GM21619 (cell line): ENCODE measurements around the gene PAM.

Experiments used
- ATAC-seq: cut with Tn5 transposase; IDR thresholded peaks from one replicate; pipeline ENCODE4 v1.9.1; 2021; ENCODE audit not compliant: unreplicated experiment

Gene PAM

DNA sequence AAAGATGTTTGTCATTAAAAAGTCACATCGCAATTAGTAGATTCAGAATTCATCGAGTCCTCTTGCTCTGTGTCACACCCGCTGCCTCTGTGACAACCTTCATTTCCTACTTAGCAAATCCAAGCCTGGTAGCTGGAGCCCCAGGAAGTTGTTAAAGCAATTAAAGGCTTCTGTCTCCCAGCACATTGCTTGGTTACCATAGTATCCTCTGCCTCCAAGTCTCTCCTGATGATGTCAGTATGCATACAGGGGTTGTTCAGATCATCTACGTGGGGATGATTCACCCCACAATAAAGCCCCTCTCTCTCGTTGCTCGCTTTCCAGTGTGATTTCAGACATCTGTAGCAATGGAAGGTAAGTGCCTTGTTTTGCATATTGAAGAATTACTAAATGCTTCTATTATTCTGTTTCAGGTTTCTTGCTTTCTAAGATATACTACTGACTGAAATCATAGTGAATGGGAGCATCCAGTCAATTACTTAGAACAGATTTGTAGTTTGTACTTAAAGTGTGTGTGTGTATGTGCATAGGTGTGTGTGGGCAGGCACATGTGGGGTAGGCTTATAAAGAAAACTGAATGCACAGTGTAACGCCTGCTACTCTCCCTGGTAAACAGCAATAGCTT lies 52.9 kb downstream of the PAM start:
- no peak for ATAC-seq

DNA sequence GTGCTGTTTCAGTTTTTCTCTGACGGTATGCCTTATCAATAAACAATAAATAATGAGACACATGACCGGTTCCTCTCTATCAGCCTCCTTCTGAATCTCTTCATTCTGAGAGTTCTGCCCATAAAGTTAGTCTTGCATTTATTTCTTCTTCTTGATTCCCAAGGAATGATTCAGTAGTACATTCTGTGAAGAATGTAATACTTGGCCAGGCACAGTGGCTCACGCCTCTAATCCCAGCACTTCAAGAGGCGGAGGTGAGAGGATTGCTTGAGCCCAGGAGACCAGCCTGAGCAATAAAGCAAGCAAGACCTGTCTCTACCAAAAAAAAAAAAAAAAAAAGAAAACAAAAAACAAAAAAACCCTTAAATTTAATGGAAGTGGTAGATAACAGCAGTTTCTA lies 53.9 kb downstream of the PAM start:
- ATAC-seq = no peak

DNA sequence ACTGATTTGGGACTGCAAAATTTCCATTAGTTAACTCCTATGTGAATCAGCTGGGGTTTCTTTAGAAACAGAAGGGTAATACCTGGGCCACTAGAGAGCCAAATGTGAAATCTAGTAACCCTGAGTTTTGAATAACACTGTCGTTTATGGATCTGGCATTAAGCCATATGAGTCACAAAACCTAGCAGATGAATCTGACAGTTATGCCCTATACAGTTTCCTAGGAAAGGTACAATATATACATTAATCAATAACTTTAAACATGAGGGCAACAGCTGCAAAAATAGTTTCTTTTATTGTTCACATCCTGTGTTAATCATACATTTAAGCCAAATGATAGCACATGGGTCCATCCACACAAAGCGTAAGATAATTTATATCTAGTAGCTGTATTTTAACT lies 56.9 kb downstream of the PAM start:
- ATAC-seq = peak; percentile 67

DNA sequence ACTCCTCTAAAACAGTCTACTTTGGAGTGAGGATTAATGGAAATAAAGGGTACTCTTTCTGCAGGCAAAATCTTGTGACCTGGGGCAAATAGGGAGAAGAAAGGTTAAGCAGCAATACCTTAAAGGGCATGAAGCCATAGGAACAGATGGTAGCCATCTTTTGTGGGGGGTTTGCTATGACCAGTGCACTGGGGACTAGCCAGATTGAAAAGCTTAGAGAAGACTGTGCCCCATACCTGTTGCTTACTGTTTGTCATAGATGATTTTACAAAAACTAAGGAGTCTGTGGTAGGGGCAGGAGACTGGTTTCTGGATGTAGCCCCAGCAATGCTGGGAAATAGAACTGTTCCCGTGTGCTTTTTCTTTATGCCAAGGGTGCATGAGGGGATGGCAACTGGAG lies 58.6 kb downstream of the PAM start:
- ATAC-seq = no peak

DNA sequence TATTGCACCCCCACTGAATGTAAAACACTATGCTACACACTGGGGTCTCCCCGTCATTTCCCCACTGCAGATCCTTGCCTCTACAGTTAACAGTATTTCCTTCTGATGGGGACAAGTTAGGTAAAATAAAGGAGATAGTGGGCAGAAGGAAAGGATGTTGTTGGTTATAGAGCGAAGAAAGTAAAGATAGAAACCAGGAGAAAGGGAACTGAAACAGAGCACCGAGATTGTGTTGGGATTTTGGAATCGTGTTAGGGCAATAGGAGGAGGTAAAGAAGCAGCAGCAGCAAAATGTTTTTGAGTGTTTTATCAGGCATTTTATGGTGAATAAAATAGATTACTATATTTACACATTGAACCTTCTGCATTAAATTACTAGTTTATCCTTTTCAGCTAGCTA lies 60.0 kb downstream of the PAM start:
- no peak for ATAC-seq

DNA sequence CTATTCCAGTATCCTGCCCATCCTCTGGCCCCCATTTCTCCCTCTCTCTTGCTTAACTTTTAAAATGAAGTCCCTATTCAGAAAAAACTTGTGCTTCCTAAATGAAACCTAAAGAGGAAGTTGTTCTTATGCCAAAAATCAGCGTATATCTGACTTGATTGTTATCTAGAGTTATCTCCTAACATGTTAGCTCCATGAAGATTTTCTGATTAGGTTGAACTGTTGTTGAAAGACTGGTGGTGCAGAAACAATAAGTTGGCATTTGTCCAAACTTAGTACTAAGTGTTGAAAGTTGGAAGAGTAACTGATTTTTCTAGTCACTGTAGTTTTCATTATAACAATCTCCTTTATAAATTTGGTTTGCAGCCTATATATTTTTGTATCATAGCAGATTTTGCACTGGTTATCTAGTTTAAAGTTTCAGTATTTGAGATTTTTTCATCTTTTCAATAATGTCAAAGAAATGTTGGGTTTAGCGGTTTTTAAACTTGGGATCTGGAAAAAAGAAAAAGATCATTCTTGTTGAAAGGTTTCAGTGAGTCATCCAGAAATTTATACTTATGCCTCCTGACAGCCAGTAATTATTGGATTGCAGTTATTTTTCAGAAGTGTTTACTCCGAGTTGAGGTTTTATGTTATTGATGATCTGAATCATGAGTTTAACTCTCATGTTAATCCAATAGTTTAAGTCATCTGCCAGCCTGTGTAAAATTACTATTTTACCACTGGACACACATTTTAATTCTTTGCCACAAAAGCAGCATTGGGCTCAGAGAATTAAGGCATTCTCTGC lies 60.6 kb downstream of the PAM start:
- ATAC-seq = no peak

DNA sequence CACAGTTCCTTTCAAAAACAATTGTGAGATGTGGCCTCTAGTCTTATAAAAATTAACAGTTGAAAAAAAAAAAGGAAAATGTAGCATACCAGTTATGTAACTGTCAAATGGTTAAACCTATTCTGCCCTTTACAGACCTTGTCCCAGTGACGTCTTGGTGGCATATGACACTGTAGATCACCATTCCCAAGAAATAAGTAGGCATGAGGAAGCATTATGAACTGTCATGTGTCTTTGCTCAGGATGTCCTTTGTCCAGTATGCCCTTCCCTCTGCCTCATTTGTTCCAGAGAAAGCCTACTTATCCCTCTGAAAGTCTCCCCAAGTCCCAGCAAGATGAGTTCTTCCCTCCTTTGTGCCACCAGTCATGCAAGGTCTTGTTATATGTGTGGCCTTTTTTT lies 63.2 kb downstream of the PAM start:
- ATAC-seq = no peak

DNA sequence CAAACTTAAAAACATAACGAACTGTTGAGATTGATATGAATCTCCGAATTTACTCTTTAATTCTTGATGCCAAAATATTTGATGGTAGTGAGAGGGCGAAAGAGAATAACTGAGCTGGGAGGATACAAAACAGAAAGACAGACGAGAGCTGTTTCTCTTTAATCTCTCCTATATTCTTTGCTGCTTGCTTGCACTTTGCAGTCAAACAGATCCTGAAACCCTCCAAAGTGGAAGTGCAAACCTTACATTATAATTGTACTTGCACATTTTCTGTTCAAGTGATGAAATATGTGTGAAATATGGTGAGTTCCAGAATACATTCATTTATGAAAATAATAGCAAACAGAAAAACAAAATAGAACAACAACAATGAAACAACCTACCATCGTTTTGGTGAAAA lies 63.8 kb downstream of the PAM start:
- ATAC-seq = no peak

DNA sequence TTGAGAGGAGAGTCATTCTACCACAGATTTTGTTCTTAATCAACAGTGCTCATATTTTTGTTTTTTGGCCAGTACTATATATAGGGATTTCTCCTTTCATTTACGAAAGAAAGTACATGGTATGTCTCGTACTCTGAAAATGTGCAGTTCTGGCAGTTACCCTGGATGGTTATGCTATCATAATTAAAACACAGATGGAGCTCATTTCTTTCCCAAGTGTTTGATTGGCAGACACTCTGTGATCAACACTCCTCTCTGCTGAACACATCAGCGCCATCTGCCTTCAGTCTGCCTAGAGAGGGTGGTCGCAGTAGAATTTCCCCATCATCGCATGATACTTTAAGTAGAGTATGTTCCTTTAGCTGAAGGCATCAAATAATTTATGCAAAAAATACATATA lies 64.5 kb downstream of the PAM start:
- ATAC-seq = no peak

DNA sequence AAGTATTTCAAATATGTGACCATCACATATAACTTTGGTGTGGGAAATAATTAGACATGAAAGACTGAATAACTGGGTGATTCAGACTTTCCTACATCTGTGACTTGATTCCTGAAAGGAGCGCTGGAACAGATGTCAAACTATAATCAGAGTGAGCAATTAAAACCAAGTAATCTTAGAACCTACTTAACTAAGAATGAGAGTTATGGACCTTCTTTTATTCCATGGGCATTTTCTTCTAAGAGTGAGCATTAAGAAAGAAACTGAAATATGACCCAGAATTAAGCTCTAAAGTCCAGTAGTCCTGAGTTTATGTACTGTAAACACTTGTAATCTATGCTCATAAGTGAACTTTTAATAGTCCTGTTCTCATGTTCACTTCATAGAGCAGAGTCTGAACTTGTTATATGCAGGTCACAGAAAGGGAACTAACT lies 68.4 kb downstream of the PAM start:
- ATAC-seq = no peak

DNA sequence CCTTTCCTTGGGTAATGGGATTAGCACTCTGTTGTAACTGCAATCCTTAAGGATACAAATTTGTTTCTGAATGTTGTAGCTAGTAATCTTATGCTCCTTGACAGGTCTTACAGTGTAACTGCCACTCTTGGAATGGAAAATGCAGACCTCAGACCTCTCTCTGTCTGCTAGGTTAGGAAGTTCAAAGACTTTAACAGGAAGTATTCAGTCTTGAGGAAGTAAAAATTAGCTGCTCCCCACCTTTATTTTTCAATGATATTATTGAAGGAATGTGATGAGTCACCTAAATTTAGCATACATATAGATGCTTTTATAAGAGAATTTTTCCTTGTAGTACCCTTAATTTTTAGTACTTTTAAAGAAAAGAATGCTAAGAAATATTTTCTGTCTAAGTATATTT lies 71.5 kb downstream of the PAM start:
- ATAC-seq = no peak

DNA sequence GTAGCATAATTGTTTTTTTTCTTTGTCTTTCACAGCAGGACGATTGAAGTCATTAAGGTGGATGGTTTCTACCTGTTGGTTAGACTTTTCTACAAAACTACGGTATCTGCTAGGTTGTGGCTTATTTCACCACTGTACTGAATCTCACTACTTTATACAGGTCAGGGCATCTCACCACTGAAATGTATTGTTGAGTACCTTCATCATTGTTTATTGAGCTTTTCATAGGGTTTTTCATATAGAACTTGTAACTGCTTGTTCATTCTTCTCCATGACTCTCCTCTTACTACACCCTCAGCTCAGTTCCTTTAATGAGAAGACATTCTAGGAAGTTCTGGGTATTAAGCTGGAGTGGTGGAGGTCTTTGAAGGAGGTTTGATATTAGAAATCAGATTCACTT lies 75.1 kb downstream of the PAM start:
- ATAC-seq = no peak

DNA sequence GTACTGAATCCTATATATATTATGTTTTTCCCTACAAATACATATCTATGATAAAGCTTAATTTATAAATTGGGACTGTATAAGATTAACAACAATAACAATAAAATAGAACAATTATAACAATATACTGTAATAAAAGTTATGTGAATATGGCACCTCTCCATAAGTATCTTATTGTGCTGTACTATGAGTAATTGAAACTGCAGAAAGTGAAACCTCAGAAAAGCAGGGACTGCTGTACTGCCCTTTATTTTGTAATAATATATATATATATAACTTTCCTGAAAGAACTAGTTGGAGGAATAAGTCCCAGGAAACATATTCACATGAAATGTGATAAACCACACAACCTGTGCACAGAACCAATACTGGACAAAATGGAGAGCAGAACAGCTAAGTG lies 77.3 kb downstream of the PAM start:
- no peak for ATAC-seq

DNA sequence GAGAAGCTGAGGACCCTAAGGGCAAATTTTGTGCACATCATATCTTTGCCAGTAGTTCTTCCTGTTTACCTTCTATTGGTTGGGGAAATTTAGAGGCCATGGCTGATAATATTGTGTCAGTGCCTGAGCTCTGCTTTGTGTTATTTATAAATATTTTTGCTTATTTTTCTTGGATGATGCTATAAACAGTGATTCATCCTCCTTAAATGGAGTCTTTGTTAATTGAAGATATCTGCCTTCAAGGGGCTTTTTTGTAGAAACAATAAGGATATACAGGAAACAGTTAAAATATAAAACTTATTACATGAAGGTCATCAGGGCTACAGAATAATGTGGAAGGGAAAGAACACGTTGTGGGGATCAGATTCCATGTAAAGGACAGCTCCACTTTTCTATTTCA lies 78.0 kb downstream of the PAM start:
- ATAC-seq = no peak

DNA sequence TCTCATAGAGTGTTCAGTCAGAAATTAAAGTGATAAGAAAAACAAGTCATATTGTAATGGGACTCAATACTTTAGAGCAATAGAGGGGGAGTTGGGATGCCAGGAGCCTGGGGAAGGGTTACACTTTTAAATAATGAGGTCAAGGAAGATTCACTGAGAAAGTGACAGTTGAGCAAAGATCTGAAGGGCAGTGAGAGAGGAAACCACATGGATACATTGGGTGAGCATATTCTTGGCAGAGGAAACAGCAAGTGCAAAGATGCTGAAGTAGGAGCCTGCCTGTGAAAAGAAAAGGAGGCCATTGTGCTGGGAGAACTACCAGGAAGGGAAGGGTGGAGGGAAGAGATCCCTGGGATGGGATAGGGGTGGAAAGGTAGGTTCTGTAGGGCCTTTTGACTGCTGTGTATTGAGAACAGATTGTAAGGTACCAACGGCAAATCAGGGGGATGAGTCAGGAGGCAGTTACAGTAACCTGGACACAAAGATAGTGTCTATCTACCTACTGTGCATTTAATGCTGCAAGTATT lies 79.4 kb downstream of the PAM start:
- no peak for ATAC-seq

DNA sequence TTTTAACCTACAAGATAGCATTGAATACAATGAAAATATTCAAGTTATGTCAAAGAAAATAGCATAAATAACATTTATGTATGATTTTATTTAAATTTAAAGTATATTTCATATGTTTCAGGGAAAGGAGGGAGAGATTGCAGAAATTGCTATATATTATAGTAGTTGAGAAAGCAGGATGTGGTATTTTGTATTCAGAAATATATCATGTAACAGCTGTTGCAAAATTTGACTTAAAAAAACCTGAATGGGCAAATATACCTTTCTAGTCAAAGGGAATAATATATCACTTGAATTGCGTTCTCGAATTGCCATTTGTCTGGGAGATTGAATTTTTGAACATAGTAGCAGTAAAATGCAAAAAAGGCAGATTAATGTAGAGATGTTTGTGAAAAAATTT lies 80.6 kb downstream of the PAM start:
- ATAC-seq = no peak

DNA sequence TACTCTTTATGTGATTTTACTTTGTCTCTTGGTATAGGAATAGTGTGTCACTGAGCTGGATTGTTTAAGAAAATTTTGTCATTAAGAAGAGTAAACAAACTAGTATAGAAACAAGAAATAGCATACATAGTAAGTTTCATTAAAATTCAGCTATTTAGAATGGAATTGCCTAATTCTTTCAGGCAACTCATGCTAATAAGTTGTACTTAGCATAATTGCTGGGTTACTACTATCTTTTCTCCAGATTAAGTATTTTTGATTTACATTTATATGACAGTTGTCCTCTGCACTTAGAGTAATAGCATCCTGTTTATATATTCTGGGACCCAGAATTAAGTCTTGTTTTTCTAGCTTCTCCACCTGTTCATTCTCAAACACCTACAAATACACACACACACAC lies 85.9 kb downstream of the PAM start:
- no peak for ATAC-seq

DNA sequence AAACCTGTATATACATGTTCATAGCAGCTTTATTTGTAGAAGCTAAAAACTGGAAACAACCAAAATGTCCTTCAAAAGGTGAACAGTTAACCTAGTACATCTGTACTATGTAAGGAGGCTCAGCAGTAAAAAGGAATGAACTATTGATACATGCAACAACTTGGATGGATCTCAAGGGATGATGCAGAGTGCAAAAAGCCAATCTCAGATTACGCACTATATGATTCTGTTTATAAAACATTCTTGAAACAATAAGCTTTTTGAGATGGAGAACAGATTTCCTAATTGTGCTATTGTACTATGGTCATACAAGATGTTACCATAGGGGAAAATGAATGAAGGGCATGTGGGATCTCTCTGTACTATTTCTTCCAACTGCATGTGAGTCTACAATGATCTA lies 88.9 kb downstream of the PAM start:
- ATAC-seq = no peak

DNA sequence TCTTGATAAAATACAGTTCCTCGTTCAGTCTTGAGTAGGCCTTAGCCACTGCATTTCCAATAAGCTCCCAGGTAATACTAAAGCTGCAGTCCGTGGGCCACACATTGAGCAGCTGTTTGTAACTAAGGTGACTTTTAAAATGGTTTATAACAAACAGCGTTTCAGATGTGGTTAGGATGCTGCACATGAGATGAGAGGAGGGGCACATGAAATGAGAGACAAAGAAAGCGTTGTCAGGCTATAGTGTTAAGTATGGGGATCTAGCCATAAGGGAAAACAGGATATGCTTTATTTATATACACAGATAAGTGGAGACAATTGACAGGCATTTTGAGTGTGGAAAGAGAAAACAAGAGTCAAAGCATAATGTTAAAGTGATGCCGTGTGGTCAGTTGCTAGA lies 89.9 kb downstream of the PAM start:
- ATAC-seq = no peak

DNA sequence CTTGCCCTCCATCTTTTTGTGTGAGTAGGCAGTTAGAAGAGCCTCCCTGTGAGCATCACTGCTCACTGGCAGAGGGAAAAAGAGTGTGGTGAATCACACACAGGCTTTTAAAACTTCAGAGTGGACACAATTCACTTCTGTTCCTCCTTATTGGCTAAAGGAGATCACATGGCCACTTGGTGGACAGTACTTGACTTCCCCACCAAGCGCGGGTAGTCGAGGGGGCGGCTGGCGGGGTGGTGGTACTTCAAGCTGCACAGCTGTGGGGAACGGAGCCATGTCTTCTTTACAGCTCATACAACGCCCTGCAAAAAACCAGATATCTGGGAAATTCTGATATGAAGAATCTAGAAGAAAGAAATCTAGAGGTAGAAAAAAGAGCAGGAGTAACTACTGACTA lies 95.4 kb downstream of the PAM start:
- no peak for ATAC-seq

DNA sequence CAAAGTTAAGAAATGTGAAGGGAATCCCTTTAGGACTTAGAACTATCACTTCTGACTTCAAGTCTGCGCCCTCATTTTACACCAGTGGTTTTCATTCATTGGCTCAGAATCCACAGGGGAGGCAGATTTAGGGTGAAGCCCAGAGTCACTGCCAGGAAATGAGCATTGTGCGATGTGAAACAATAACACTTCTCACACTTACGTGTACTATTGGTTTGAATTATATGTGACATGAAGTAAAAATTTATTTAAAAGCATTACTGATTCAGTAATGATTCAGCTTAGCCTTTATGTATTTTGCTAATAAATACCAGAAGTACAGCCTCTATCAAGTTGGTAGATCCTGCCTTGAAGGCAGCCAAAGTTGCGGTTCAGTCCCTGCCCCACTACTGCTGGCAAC lies 98.6 kb downstream of the PAM start:
- no peak for ATAC-seq

DNA sequence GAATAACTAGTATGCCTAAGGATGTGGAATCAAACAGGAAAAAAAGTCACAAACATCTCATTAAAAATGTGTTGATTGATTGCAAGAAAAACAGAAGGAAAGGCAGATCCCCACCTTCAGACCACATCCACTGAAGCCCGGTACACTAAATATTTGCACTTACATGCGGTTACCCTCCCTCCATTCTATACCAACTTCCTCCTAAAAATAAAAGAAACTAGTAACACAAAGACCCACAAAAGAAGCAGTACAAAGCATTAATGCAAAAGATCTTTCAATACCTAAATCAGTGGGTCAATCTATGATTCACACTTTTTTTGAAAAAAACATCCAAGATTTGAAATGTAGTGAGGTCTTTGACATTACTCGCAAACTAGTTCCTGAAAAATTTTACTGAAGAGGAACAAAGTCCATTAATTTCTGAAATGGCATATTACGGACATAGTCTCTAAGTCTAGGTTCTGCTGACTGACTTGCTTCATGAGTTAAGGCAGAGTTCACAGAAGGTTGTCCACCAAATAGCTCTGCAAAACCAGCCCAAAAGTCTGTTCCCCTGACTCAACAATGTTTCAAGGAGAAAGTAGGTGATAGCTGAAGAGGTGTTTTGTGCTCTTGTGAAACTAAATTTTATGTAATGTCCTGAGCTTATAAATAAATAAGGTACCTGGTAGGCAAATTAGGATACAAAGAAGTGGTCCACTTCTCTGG lies 100.7 kb downstream of the PAM start:
- ATAC-seq = no peak
